HG03064 (cell line): Measurements from ENCODE around the gene TREML4.

Experiments used
- ATAC-seq: cut with Tn5 transposase; IDR thresholded peaks from one replicate; pipeline ENCODE4 v1.9.1; 2021; ENCODE audit warnings: low read depth; ENCODE audit not compliant: unreplicated experiment

Gene TREML4

GRCh38 chr6:41278699-41279405, 50.7 kb downstream of the TREML4 start:
- ATAC-seq, result no peak

GRCh38 chr6:41280381-41281057, 52.4 kb downstream of the TREML4 start:
- ATAC-seq, result no peak

- no peak for ATAC-seq
Observed at GRCh38 chr6:41283600-41283999, 55.5 kb downstream of the TREML4 start.

- no peak for ATAC-seq
Observed at GRCh38 chr6:41284726-41285125, 56.6 kb downstream of the TREML4 start.

- no peak for ATAC-seq
Observed at GRCh38 chr6:41286544-41287346, 58.6 kb downstream of the TREML4 start, which contains the start of gene TREM1. Gene TREM1, minus strand, starts transcription at chr6:41286682. Its CDS starts 27 bp downstream, at chr6:41286655.

- no peak for ATAC-seq
Observed at GRCh38 chr6:41288030-41288753, 60.0 kb downstream of the TREML4 start.
